ENCODE measurements around the gene MAP3K12.

- no peak for TF ChIP-seq CTCF (IDR thresholded peaks at IDR 0.05; ENCODE audit: poor library complexity)
- TF ChIP-seq EZH2phosphoT487 (IDR thresholded peaks at IDR 0.05; ENCODE audit: low read depth, severe bottlenecking, unreplicated experiment), result no peak
- no peak for TF ChIP-seq EZH2 (IDR thresholded peaks at IDR 0.05; ENCODE audit: borderline replicate concordance)
Measured at GRCh38 chr12:53482626-53483168, 16.6 kb downstream of the MAP3K12 start.

Measured in hepatocyte (in vitro differentiated cells).